HepG2 (cell line): Measurements from ENCODE around the gene ZNF585A. TPM values are rescaled to one million over a fixed set of nuclear protein-coding genes. Genes with fewer than 3 reads are reported as not detected.

Experiments used
- ATF7-NPFF ChIP-seq: sonication (generic); formaldehyde crosslinking; IDR thresholded peaks from 2 replicates; pipeline ENCODE4 v1.8.1; 2023; ENCODE audit warnings: mild to moderate bottlenecking, low read depth, missing genetic modification reagents, moderate library complexity
- FOXK2 ChIP-seq: fragments of 450-650 bp; IDR thresholded peaks from 2 replicates; pipeline ENCODE4 v1.6.1; 2016
- GABPA ChIP-seq, 2 experiments: IDR thresholded peaks; 2 replicates each; pipeline ENCODE4 v1.6.1; 2011 to 2016; ENCODE audit warnings: low read depth in 2 of 2, low read length in 1 of 2, missing biosample characterization in 1 of 2, missing genetic modification characterization in 1 of 2
- JDP2 ChIP-seq: sonication (generic); formaldehyde crosslinking; IDR thresholded peaks from 2 replicates; pipeline ENCODE4 v1.8.1; 2022; ENCODE audit warnings: missing genetic modification reagents, borderline replicate concordance
- KDM2A ChIP-seq: sonication (generic); formaldehyde crosslinking; IDR thresholded peaks from 2 replicates; pipeline ENCODE4 v1.4.0; 2020; ENCODE audit warnings: low read depth, missing genetic modification reagents, borderline replicate concordance
- PLRG1 ChIP-seq: fragments of 450-650 bp; conservative IDR thresholded peaks from 2 replicates; pipeline ENCODE4 v1.6.1; 2016
- PPARG ChIP-seq: conservative IDR thresholded peaks from 2 replicates; pipeline ENCODE4 v1.6.1; 2016; ENCODE audit warnings: missing biosample characterization, missing genetic modification reagents
- PRPF4 ChIP-seq: fragments of 200-400 bp; formaldehyde crosslinking; IDR thresholded peaks from 2 replicates; pipeline ENCODE4 v1.6.1; 2016; ENCODE audit warnings: low read length, low read depth; ENCODE audit not compliant: poor library complexity, severe bottlenecking
- SIX1 ChIP-seq: sonication (generic); formaldehyde crosslinking; IDR thresholded peaks from 2 replicates; pipeline ENCODE4 v1.4.0; 2020; ENCODE audit warnings: missing genetic modification reagents, borderline replicate concordance
- TARDBP ChIP-seq: sonication (generic); formaldehyde crosslinking; IDR thresholded peaks from 2 replicates; pipeline ENCODE4 v1.8.0; 2022; ENCODE audit warnings: mild to moderate bottlenecking, missing genetic modification reagents
- THAP11 ChIP-seq: IDR thresholded peaks from 2 replicates; pipeline ENCODE4 v1.6.1; 2016; ENCODE audit warnings: missing biosample characterization, missing genetic modification reagents
- YY1 ChIP-seq: IDR thresholded peaks from 2 replicates; pipeline ENCODE4 v1.6.1; 2011; ENCODE audit warnings: low read length, low read depth, moderate library complexity, mild to moderate bottlenecking; ENCODE audit not compliant: insufficient read depth, insufficient replicate concordance
- ZKSCAN5 ChIP-seq: sonication (generic); formaldehyde crosslinking; IDR thresholded peaks from 2 replicates; pipeline ENCODE4 v1.5.1; 2020; ENCODE audit warnings: mild to moderate bottlenecking, missing genetic modification reagents
- ZNF766 ChIP-seq: sonication (generic); formaldehyde crosslinking; IDR thresholded peaks from 2 replicates; pipeline ENCODE4 v1.5.0; 2020; ENCODE audit warnings: missing genetic modification reagents, borderline replicate concordance
- ZNF781 ChIP-seq: sonication (generic); formaldehyde crosslinking; IDR thresholded peaks from 2 replicates; pipeline ENCODE4 v1.5.1; 2020; ENCODE audit warnings: borderline replicate concordance, mild to moderate bottlenecking, missing genetic modification reagents; ENCODE audit errors: not compliant biosample characterization
- polyA plus RNA-seq, 8 experiments: library from polyadenylated mRNA; depleted of rRNA in 3 of 8; stranded (reverse) in 7 of 8; unstranded in 1 of 8; fragments of >200 nt; fragmentation: Illumina TruSeq in 4 of 8; extraction: Trizol in 4 of 8; gene quantifications; 2 replicates each; pipeline versions ENCODE4 v1.2.1 to v1.2.3, GENCODE V29; 2011 to 2016; ENCODE audit warnings: low read depth in 4 of 8, missing spikeins in 1 of 8, mixed read lengths in 1 of 8; ENCODE audit not compliant: insufficient read depth in 1 of 8
- total RNA-seq, 5 experiments: library from RNA; depleted of rRNA; stranded (reverse); fragments of >200 nt; fragmentation: Illumina TruSeq; extraction: Trizol; gene quantifications; 2 replicates each; pipeline ENCODE4 v1.2.3, GENCODE V29; 2016; ENCODE audit warnings: low read depth in 1 of 5
- TF ChIP-seq, protein P1 (sequence below): IDR thresholded peaks from 2 replicates; pipeline ENCODE4 v1.6.1; 2016; ENCODE audit warnings: low read depth, missing genetic modification reagents, missing compliant biosample characterization
- TF ChIP-seq, protein P2 (sequence below): sonication (generic); formaldehyde crosslinking; IDR thresholded peaks from 2 replicates; pipeline ENCODE4 v1.5.0; 2020; ENCODE audit warnings: missing genetic modification reagents
- TF ChIP-seq, protein P3 (sequence below): sonication (generic); formaldehyde crosslinking; IDR thresholded peaks from 2 replicates; pipeline ENCODE4 v1.5.0; 2020; ENCODE audit warnings: missing genetic modification reagents
- TF ChIP-seq, protein P4 (sequence below): sonication (generic); formaldehyde crosslinking; IDR thresholded peaks from 2 replicates; pipeline ENCODE4 v1.4.0; 2020; ENCODE audit warnings: missing genetic modification reagents

ZNF585A gene
- total and polyA plus RNA-seq, 2 of the 13 experiments (the other 11 are each of a cell fraction or from before 2014, with no cell fraction given) = 7.1 to 8.5 TPM

DNA sequence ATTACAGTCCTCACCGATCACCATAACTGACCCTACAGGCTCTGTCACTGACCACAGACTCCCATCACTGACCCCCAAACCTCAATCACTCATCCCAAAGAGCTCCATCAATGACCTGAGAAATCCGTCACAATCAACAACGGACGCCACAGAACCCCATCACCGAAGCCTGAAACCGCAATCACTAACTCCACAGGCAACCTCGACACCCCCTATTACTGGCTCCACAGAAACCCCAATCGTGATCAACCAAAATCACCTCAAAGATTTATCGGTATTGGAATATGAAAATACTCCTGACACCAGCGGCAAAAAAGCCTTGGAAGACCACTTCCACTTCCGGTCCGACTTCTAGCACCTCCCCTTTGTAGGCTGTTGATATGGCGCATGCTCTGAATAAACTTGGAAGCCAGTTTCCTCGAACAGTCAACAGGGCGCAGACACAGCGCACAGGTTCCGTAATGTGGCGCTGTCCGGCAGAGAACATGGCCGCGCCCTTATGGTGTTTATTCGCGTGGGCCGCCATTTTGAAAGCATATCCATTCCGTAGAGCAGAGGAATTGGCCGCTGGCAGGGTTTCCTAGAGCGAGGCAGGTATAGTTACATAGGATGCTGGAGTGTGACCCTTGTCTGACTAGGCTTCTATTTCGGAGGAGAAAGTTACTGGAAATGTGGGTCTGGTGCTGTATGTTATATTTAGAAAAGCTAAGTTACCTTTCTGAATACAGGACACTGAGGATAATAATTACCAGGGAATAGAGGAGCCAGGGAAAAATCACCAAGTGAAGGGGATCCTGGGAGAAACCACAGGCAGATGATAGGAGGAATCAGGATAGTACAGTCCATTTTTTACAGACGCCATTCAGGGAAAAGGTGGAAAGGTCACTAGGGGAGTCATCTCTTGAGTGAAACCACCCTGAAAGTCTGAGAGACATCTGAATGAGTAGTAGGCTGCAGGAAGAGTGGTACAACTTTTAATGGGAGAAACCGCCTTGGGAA, at the start of gene ZNF585A (continued):
- TF ChIP-seq, protein P1, sequence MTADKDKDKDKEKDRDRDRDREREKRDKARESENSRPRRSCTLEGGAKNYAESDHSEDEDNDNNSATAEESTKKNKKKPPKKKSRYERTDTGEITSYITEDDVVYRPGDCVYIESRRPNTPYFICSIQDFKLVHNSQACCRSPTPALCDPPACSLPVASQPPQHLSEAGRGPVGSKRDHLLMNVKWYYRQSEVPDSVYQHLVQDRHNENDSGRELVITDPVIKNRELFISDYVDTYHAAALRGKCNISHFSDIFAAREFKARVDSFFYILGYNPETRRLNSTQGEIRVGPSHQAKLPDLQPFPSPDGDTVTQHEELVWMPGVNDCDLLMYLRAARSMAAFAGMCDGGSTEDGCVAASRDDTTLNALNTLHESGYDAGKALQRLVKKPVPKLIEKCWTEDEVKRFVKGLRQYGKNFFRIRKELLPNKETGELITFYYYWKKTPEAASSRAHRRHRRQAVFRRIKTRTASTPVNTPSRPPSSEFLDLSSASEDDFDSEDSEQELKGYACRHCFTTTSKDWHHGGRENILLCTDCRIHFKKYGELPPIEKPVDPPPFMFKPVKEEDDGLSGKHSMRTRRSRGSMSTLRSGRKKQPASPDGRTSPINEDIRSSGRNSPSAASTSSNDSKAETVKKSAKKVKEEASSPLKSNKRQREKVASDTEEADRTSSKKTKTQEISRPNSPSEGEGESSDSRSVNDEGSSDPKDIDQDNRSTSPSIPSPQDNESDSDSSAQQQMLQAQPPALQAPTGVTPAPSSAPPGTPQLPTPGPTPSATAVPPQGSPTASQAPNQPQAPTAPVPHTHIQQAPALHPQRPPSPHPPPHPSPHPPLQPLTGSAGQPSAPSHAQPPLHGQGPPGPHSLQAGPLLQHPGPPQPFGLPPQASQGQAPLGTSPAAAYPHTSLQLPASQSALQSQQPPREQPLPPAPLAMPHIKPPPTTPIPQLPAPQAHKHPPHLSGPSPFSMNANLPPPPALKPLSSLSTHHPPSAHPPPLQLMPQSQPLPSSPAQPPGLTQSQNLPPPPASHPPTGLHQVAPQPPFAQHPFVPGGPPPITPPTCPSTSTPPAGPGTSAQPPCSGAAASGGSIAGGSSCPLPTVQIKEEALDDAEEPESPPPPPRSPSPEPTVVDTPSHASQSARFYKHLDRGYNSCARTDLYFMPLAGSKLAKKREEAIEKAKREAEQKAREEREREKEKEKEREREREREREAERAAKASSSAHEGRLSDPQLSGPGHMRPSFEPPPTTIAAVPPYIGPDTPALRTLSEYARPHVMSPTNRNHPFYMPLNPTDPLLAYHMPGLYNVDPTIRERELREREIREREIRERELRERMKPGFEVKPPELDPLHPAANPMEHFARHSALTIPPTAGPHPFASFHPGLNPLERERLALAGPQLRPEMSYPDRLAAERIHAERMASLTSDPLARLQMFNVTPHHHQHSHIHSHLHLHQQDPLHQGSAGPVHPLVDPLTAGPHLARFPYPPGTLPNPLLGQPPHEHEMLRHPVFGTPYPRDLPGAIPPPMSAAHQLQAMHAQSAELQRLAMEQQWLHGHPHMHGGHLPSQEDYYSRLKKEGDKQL (CRISPR knock-in tag) = no peak
- TF ChIP-seq ZNF766 (CRISPR knock-in tag) (peak; percentile 58; the same call in 1 of the 2 replicates), ZKSCAN5 (CRISPR knock-in tag) (no peak), ZNF781 (CRISPR knock-in tag) (peak; percentile 58), JDP2 (CRISPR knock-in tag) (no peak), SIX1 (CRISPR knock-in tag) (peak; percentile 38; the same call in 1 of the 2 replicates), FOXK2 (peak; percentile 89), YY1 (peak; percentile 100), KDM2A (CRISPR knock-in tag) (peak; percentile 76; the same call in 1 of the 2 replicates), TARDBP (CRISPR knock-in tag) (peak; percentile 82), THAP11 (CRISPR knock-in tag) (peak; percentile 97), PLRG1 (no peak), GABPA (IDR thresholded peaks at IDR 0.05; ENCODE audit: low read depth, low read length) (peak; percentile 55), GABPA (CRISPR knock-in tag; IDR thresholded peaks at IDR 0.05; ENCODE audit: low read depth) (peak; percentile 95), ATF7-NPFF (CRISPR knock-in tag) (no peak), PPARG (CRISPR knock-in tag) (0 out of 2 replicates have a peak, but pooled peaks have one; percentile 36), PRPF4 (no peak)
- TF ChIP-seq, protein P2, sequence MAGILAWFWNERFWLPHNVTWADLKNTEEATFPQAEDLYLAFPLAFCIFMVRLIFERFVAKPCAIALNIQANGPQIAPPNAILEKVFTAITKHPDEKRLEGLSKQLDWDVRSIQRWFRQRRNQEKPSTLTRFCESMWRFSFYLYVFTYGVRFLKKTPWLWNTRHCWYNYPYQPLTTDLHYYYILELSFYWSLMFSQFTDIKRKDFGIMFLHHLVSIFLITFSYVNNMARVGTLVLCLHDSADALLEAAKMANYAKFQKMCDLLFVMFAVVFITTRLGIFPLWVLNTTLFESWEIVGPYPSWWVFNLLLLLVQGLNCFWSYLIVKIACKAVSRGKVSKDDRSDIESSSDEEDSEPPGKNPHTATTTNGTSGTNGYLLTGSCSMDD (CRISPR knock-in tag) = no peak
- TF ChIP-seq, protein P3, sequence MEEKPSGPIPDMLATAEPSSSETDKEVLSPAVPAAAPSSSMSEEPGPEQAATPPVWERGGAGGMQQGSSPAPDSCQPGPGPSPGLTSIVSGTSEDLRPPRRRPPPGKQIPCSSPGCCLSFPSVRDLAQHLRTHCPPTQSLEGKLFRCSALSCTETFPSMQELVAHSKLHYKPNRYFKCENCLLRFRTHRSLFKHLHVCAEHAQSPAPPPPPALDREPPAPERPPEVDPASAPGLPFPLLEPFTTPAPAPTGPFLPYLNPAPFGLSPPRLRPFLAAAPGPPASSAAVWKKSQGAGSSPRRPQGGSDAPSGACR = no peak
- TF ChIP-seq, protein P4, sequence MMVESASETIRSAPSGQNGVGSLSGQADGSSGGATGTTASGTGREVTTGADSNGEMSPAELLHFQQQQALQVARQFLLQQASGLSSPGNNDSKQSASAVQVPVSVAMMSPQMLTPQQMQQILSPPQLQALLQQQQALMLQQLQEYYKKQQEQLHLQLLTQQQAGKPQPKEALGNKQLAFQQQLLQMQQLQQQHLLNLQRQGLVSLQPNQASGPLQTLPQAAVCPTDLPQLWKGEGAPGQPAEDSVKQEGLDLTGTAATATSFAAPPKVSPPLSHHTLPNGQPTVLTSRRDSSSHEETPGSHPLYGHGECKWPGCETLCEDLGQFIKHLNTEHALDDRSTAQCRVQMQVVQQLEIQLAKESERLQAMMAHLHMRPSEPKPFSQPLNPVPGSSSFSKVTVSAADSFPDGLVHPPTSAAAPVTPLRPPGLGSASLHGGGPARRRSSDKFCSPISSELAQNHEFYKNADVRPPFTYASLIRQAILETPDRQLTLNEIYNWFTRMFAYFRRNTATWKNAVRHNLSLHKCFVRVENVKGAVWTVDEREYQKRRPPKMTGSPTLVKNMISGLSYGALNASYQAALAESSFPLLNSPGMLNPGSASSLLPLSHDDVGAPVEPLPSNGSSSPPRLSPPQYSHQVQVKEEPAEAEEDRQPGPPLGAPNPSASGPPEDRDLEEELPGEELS (CRISPR knock-in tag) = peak; percentile 49
